GM12878 (cell line): ENCODE measurements around the gene TMIGD2.

ENCODE experiments used
- FOXM1 ChIP-seq: IDR thresholded peaks from 2 replicates; pipeline ENCODE4 v1.6.1; 2012; ENCODE audit warnings: low read depth, mild to moderate bottlenecking, inconsistent platforms, low read length, moderate library complexity
- NFIC ChIP-seq: IDR thresholded peaks from 2 replicates; pipeline ENCODE4 v1.6.1; 2012; ENCODE audit warnings: low read depth, mild to moderate bottlenecking, inconsistent platforms, low read length, moderate library complexity
- NFYB ChIP-seq: IDR thresholded peaks from 2 replicates; pipeline ENCODE4 v1.6.1; 2011; ENCODE audit warnings: low read depth, mild to moderate bottlenecking, low read length, improper control_type of control experiment, moderate library complexity; ENCODE audit not compliant: insufficient read depth
- NRF1 ChIP-seq: conservative IDR thresholded peaks from 2 replicates; pipeline ENCODE4 v1.6.1; 2011; ENCODE audit warnings: mild to moderate bottlenecking, low read depth, low read length, improper control_type of control experiment
- TF ChIP-seq, protein P1 (sequence below): IDR thresholded peaks from 2 replicates; pipeline ENCODE4 v1.6.1; 2012; ENCODE audit warnings: mild to moderate bottlenecking, low read depth, low read length

DNA sequence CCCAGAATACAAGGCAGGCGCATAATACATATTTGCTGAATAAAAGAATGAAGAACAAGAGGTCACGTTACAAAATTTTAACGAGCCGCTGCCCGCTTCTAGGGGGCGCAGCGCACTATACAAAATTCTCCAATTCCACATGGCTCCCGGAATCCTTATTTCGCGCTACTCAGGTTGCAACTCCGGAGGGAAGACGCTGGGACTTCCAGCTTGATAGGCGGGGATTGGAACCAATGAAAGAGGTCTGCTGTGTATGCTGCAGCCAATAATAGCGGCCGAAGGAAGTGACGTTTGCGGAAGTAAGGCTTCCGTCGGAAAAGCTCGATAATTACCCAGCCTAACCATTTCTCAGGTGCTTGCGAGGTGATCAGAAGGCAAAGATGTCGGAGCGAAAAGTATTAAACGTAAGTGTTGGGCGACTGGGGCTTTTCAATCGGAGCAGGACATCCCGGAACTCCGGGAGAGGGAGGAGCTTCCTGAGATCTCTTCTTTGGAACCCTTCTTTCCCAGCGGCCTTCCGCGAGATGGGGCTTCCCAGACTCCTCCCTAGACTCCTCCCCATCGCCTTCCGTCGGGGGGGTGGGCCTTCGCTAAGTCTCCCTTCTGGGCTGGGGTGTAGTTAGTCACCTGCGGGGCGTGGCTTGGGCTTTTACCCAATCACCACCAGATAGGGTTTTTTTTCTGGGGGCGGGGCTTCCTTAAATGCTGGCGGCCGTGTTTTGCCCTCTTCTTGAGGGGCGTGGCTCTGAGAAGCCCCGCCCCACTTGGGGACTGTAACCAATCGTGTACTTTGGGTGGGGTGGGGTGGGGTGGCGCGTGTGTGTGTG is 55.2 kb downstream of the TMIGD2 start, which contains the start of gene YJU2:
- TF ChIP-seq NRF1 (no peak), NFIC (peak; percentile 87), FOXM1 (peak; percentile 91), NFYB (peak; percentile 100)
- TF ChIP-seq, protein P1, sequence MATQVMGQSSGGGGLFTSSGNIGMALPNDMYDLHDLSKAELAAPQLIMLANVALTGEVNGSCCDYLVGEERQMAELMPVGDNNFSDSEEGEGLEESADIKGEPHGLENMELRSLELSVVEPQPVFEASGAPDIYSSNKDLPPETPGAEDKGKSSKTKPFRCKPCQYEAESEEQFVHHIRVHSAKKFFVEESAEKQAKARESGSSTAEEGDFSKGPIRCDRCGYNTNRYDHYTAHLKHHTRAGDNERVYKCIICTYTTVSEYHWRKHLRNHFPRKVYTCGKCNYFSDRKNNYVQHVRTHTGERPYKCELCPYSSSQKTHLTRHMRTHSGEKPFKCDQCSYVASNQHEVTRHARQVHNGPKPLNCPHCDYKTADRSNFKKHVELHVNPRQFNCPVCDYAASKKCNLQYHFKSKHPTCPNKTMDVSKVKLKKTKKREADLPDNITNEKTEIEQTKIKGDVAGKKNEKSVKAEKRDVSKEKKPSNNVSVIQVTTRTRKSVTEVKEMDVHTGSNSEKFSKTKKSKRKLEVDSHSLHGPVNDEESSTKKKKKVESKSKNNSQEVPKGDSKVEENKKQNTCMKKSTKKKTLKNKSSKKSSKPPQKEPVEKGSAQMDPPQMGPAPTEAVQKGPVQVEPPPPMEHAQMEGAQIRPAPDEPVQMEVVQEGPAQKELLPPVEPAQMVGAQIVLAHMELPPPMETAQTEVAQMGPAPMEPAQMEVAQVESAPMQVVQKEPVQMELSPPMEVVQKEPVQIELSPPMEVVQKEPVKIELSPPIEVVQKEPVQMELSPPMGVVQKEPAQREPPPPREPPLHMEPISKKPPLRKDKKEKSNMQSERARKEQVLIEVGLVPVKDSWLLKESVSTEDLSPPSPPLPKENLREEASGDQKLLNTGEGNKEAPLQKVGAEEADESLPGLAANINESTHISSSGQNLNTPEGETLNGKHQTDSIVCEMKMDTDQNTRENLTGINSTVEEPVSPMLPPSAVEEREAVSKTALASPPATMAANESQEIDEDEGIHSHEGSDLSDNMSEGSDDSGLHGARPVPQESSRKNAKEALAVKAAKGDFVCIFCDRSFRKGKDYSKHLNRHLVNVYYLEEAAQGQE = peak; percentile 31; the same call in 1 of the 2 replicates
